Neuronal stem cell (in vitro differentiated cells): ENCODE data around the gene FAM221B.

Experiments used
- DNase-seq: peaks from one replicate; pipeline ENCODE4 v3.0.0-alpha.2; 2013; ENCODE audit warnings: low spot score
- H2AFZ ChIP-seq: one replicate; pipeline ENCODE4 v1.6.1; 2013; ENCODE audit warnings: mild to moderate bottlenecking, low read length, inconsistent platforms
- H2AK5ac ChIP-seq: 2 replicates; pipeline ENCODE4 v1.6.1; 2013; ENCODE audit warnings: low read depth, mild to moderate bottlenecking, inconsistent platforms, low read length, moderate library complexity, mixed read lengths
- H2BK120ac ChIP-seq: 2 replicates; pipeline ENCODE4 v1.6.1; 2013; ENCODE audit warnings: low read depth, mild to moderate bottlenecking, inconsistent platforms, low read length, moderate library complexity, mixed read lengths
- H2BK12ac ChIP-seq: one replicate; pipeline ENCODE4 v1.6.1; 2013; ENCODE audit warnings: low read length, inconsistent platforms
- H2BK15ac ChIP-seq: 2 replicates; pipeline ENCODE4 v1.6.1; 2013; ENCODE audit warnings: mild to moderate bottlenecking, low read length, inconsistent platforms, mixed read lengths
- H2BK5ac ChIP-seq: one replicate; pipeline ENCODE4 v1.6.1; 2013; ENCODE audit warnings: inconsistent platforms, mild to moderate bottlenecking, low read length, moderate library complexity
- H3K14ac ChIP-seq: one replicate; pipeline ENCODE4 v1.6.1; 2013; ENCODE audit warnings: low read length, inconsistent platforms
- H3K18ac ChIP-seq: 2 replicates; pipeline ENCODE4 v1.6.1; 2013; ENCODE audit warnings: low read length, inconsistent platforms
- H3K23ac ChIP-seq: 2 replicates; pipeline ENCODE4 v1.6.1; 2013; ENCODE audit warnings: low read depth, mild to moderate bottlenecking, mixed read lengths, low read length, inconsistent platforms; ENCODE audit not compliant: poor library complexity
- H3K27ac ChIP-seq: replicated peaks from 3 replicates; pipeline ENCODE4 v1.5.1; 2013; ENCODE audit warnings: low read length, inconsistent platforms
- H3K27me3 ChIP-seq, 3 experiments: 2 replicates each; pipeline ENCODE4 v1.6.1; 2013; ENCODE audit warnings: low read length in 3 of 3, mild to moderate bottlenecking in 2 of 3, inconsistent platforms in 1 of 3, low read depth in 1 of 3, mixed read lengths in 1 of 3, moderate library complexity in 1 of 3; ENCODE audit not compliant: control insufficient read depth in 3 of 3, insufficient read depth in 3 of 3
- H3K36me3 ChIP-seq, 2 donors: replicated peaks in 1 of 2; 2 replicates each; pipeline ENCODE4 v1.6.1; 2013; ENCODE audit warnings: low read length in 2 of 2; ENCODE audit not compliant: control insufficient read depth in 2 of 2, insufficient read depth in 2 of 2
- H3K4ac ChIP-seq: 2 replicates; pipeline ENCODE4 v1.6.1; 2013; ENCODE audit warnings: inconsistent platforms, mild to moderate bottlenecking, low read length, moderate library complexity
- H3K4me1 ChIP-seq, 2 donors: 1 replicate in 1 of 2; 2 replicates in 1 of 2; pipeline ENCODE4 v1.6.1; 2013; ENCODE audit warnings: low read length in 2 of 2, low read depth in 1 of 2; ENCODE audit not compliant: control insufficient read depth in 2 of 2, insufficient read depth in 1 of 2
- H3K4me2 ChIP-seq: one replicate; pipeline ENCODE4 v1.6.1; 2013; ENCODE audit warnings: mild to moderate bottlenecking, low read length, inconsistent platforms; ENCODE audit not compliant: insufficient read depth, poor library complexity, severe bottlenecking
- H3K4me3 ChIP-seq, 2 donors: 2 replicates each; pipeline ENCODE4 v1.5.1; 2013; ENCODE audit warnings: low read length in 2 of 2, mild to moderate bottlenecking in 2 of 2, inconsistent platforms in 1 of 2, moderate library complexity in 1 of 2
- H3K79me1 ChIP-seq: one replicate; pipeline ENCODE4 v1.6.1; 2013; ENCODE audit warnings: low read depth, mild to moderate bottlenecking, inconsistent platforms, low read length, moderate library complexity
- H3K9ac ChIP-seq: one replicate; pipeline ENCODE4 v1.6.1; 2013; ENCODE audit warnings: mild to moderate bottlenecking, low read depth, low read length, inconsistent platforms; ENCODE audit not compliant: poor library complexity
- H3K9me3 ChIP-seq, 2 donors: replicated peaks in 1 of 2; 2 replicates each; pipeline versions ENCODE3 to v1.6.1; 2013; ENCODE audit warnings: low read length in 2 of 2, mild to moderate bottlenecking in 2 of 2, inconsistent platforms in 1 of 2, low read depth in 1 of 2, mixed read lengths in 1 of 2, moderate library complexity in 1 of 2; ENCODE audit not compliant: control insufficient read depth in 2 of 2, insufficient read depth in 1 of 2
- H4K8ac ChIP-seq: one replicate; pipeline ENCODE4 v1.6.1; 2013; ENCODE audit warnings: low read depth, mild to moderate bottlenecking, inconsistent platforms, low read length, moderate library complexity
- H4K91ac ChIP-seq: one replicate; pipeline ENCODE4 v1.6.1; 2013; ENCODE audit warnings: low read length, low read depth, mild to moderate bottlenecking, inconsistent platforms; ENCODE audit not compliant: poor library complexity
- WGBS, 2 donors: extraction: QIAGEN DNeasy Blood & Tissue Kit; methylation state at CpG; one replicate each; pipeline ENCODE4 v1.1.7; 2013; ENCODE audit warnings: missing lambda C conversion rate in 2 of 2, mixed read lengths in 1 of 2; ENCODE audit not compliant: insufficient read length in 2 of 2, insufficient replicate concordance in 1 of 2; ENCODE audit errors: extremely low coverage in 2 of 2; 5-methylcytosine and 5-hydroxymethylcytosine counted together

FAM221B gene

GRCh38 chr9:35854091-35854762 lies 25.7 kb upstream of the FAM221B start:
- Histone ChIP-seq H3K9ac (no peak overlapping the region), H3K36me3 (peaks cover 0 to 16% of the 10 kb centered on the region in 2 donors), H3K9me3 (no peaks in the 10 kb centered on the region), H3K23ac (no peak overlapping the region), H2BK5ac (no peak overlapping the region), H4K8ac (no peak overlapping the region), H3K4me3 (no peak overlapping the region), H2BK120ac (no peak overlapping the region), H2BK15ac (no peak overlapping the region), H3K18ac (no peak overlapping the region), H3K14ac (no peak overlapping the region), H2AK5ac (no peak overlapping the region), H2BK12ac (no peak overlapping the region), H3K4ac (no peak overlapping the region), H3K27ac (no peak overlapping the region), H3K27me3 (no peaks in the 10 kb centered on the region), H3K4me2 (no peak overlapping the region), H4K91ac (no peak overlapping the region), H3K79me1 (no peaks in the 10 kb centered on the region), H2AFZ (no peak overlapping the region), H3K4me1 (peaks cover 0 to 6% of the 10 kb centered on the region in 2 donors)
- WGBS, 2 donors, result no CpG with 5 or more reads among the region's 7 CpGs
- no peak for DNase-seq

- H3K36me3 ChIP-seq, result peaks cover 0 to 24% of the 10 kb centered on the region in 2 donors
- H2BK5ac ChIP-seq, result no peak overlapping the region
- H3K79me1 ChIP-seq, result no peaks in the 10 kb centered on the region
- H3K4ac ChIP-seq, result no peak overlapping the region
- H3K14ac ChIP-seq, result no peak overlapping the region
- no peak for DNase-seq
- no peak overlapping the region for H2AFZ ChIP-seq
- no peak overlapping the region for H4K8ac ChIP-seq
- no peak overlapping the region for H2BK12ac ChIP-seq
- WGBS, 2 donors, result no CpG with 5 or more reads among the region's 25 CpGs
- H3K9me3 ChIP-seq, result no peaks in the 10 kb centered on the region
- no peak overlapping the region for H3K27ac ChIP-seq
- H3K9ac ChIP-seq, result peak overlapping the region; percentile 1
- H2BK15ac ChIP-seq, result no peak overlapping the region
- no peak overlapping the region for H3K4me3 ChIP-seq
- H2AK5ac ChIP-seq, result no peak overlapping the region
- no peak overlapping the region for H3K18ac ChIP-seq
- peaks cover 0 to 2% of the 10 kb centered on the region in 2 donors for H3K4me1 ChIP-seq
- H3K23ac ChIP-seq, result peak overlapping the region; percentile 39
- no peak overlapping the region for H3K4me2 ChIP-seq
- no peak overlapping the region for H4K91ac ChIP-seq
- H3K27me3 ChIP-seq, result no peaks in the 10 kb centered on the region
- no peak overlapping the region for H2BK120ac ChIP-seq
These were observed 24.6 kb upstream of the FAM221B start for GRCh38 chr9:35852876-35853865.

- no CpG with 5 or more reads among the region's 2 CpGs for WGBS, 2 donors
- no peak overlapping the region for H2BK5ac ChIP-seq
- no peak for DNase-seq
- H3K9me3 ChIP-seq, result no peaks in the 10 kb centered on the region
- H3K23ac ChIP-seq, result no peak overlapping the region
- no peak overlapping the region for H3K14ac ChIP-seq
- no peak overlapping the region for H4K91ac ChIP-seq
- no peak overlapping the region for H3K4ac ChIP-seq
- H3K27me3 ChIP-seq, result peaks cover 0 to under 1% (median 0%) of the 10 kb centered on the region in 3 experiments
- no peak overlapping the region for H2BK120ac ChIP-seq
- no peaks in the 10 kb centered on the region for H3K79me1 ChIP-seq
- H3K4me3 ChIP-seq, result no peak overlapping the region
- no peak overlapping the region for H2BK15ac ChIP-seq
- H3K4me1 ChIP-seq, result peaks cover 0 to 2% of the 10 kb centered on the region in 2 donors
- no peak overlapping the region for H3K27ac ChIP-seq
- no peak overlapping the region for H2BK12ac ChIP-seq
- H3K36me3 ChIP-seq, result peaks cover 1 to 32% of the 10 kb centered on the region in 2 donors
- H3K9ac ChIP-seq, result no peak overlapping the region
- no peak overlapping the region for H2AK5ac ChIP-seq
- no peak overlapping the region for H2AFZ ChIP-seq
- H3K18ac ChIP-seq, result no peak overlapping the region
- no peak overlapping the region for H4K8ac ChIP-seq
- no peak overlapping the region for H3K4me2 ChIP-seq
These were observed 23.8 kb upstream of the FAM221B start for GRCh38 chr9:35852267-35852815.
